Body of pancreas (tissue), 4 donors: ENCODE data around the gene MYH15. TPM values are rescaled to one million over a fixed set of nuclear protein-coding genes. Genes with fewer than 3 reads are reported as not detected.
A peak's percentile ranks its signal among the peaks of the same experiment; 100 is the strongest.

Experiments
- ATAC-seq: fragments of 150-250 bp; one replicate; pipeline ENCODE4 v1.9.1; 2016
- DNase-seq, 4 donors: peaks; one replicate each; pipeline ENCODE4 v3.0.0-alpha.2; 2019
- H3K27ac ChIP-seq, 4 donors: fragments of 200-600 bp; sonication (generic); 1 replicate in 3 of 4; 2 replicates in 1 of 4; pipeline versions ENCODE4 v1.5.1 to v1.6.1; 2016 to 2019; ENCODE audit warnings: mild to moderate bottlenecking in 1 of 4, mixed read lengths in 1 of 4, moderate library complexity in 1 of 4
- H3K27me3 ChIP-seq, 2 donors: fragments of 200-600 bp; sonication (generic); one replicate each; pipeline ENCODE4 v1.6.0; 2016; ENCODE audit warnings: mild to moderate bottlenecking in 1 of 2
- H3K36me3 ChIP-seq, 2 donors: fragments of 200-600 bp; sonication (generic); replicated peaks in 1 of 2; 2 replicates each; pipeline ENCODE4 v1.5.1; 2016; ENCODE audit warnings: low read depth in 2 of 2; ENCODE audit not compliant: insufficient read depth in 1 of 2
- H3K4me1 ChIP-seq: fragments of 200-600 bp; sonication (generic); one replicate; pipeline ENCODE4 v1.6.0; 2016
- H3K4me3 ChIP-seq, 2 donors: fragments of 200-600 bp; sonication (generic); 1 replicate in 1 of 2; 2 replicates in 1 of 2; pipeline ENCODE4 v1.5.1; 2016 to 2019
- H3K9me3 ChIP-seq, 3 donors: fragments of 200-600 bp; sonication (generic); 1 replicate in 2 of 3; 2 replicates in 1 of 3; pipeline ENCODE4 v1.5.1; 2016
- POLR2A ChIP-seq, 3 donors: fragments of 450-650 bp; IDR thresholded peaks; one replicate each; pipeline ENCODE4 v1.6.1; 2016; ENCODE audit warnings: antibody characterized with exemption in 3 of 3, mild to moderate bottlenecking in 2 of 3
- WGBS, 2 donors: methylation state at CpG; one replicate each; pipeline ENCODE4 v1.1.5; 2017; 5-methylcytosine and 5-hydroxymethylcytosine counted together
- intact Hi-C: fragments of 100-400 bp; cut with DNase I; formaldehyde crosslinking; loops from one replicate; pipeline ENCODE4 v1.15.1; 2023
- total RNA-seq, 2 donors: library from RNA; depleted of rRNA; stranded (reverse); fragments of >200 nt; gene quantifications; one replicate each; pipeline ENCODE4 v1.1.0, GENCODE V29; 2016
- TF ChIP-seq, protein P1 (sequence below), 7 experiments: fragments of 450-650 bp in 4 of 7; fragments of 200-600 bp in 3 of 7; sonication (generic) in 3 of 7; IDR thresholded peaks; one replicate each; pipeline ENCODE4 v1.5.1; 2016 to 2019; ENCODE audit warnings: antibody characterized with exemption in 7 of 7

MYH15 gene
- total RNA-seq, 2 donors from 2014 or later, result not detected

DNA sequence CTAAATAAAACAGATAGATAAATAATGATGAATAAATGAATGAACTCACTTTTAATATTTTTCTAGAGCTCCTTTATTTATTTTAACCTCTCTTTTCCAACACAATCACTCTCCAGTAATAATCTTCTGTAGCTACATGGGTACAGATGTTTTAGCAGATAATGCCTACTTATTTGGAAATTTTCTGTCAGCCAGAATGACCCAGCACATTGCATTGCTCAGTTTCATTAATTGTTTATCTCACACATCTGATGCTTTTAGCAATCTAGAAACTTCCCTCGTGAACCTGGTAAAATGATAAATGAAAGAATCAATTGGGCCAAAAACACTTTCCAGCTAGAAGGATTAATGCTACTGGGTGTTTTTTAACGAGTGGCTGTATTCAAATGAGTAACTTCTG, 14.9 kb upstream of the MYH15 start:
- H3K36me3 ChIP-seq, result no peaks in the 10 kb centered on the region
- no peak overlapping the region for H3K4me3 ChIP-seq
- TF ChIP-seq, protein P1, sequence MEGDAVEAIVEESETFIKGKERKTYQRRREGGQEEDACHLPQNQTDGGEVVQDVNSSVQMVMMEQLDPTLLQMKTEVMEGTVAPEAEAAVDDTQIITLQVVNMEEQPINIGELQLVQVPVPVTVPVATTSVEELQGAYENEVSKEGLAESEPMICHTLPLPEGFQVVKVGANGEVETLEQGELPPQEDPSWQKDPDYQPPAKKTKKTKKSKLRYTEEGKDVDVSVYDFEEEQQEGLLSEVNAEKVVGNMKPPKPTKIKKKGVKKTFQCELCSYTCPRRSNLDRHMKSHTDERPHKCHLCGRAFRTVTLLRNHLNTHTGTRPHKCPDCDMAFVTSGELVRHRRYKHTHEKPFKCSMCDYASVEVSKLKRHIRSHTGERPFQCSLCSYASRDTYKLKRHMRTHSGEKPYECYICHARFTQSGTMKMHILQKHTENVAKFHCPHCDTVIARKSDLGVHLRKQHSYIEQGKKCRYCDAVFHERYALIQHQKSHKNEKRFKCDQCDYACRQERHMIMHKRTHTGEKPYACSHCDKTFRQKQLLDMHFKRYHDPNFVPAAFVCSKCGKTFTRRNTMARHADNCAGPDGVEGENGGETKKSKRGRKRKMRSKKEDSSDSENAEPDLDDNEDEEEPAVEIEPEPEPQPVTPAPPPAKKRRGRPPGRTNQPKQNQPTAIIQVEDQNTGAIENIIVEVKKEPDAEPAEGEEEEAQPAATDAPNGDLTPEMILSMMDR (IDR thresholded peaks at IDR 0.05), result no peak
- TF ChIP-seq POLR2A (IDR thresholded peaks at IDR 0.05), result no peak
- ATAC-seq (no peak), DNase-seq (no peak)
- no peaks in the 10 kb centered on the region for H3K9me3 ChIP-seq
- 37 to 48% methylated on average over 2 of the region's 2 CpGs for WGBS, 2 donors
- intact Hi-C loops, result no loop called here
- no peak overlapping the region for H3K27ac ChIP-seq
- no peaks in the 10 kb centered on the region for H3K27me3 ChIP-seq
- no peaks in the 10 kb centered on the region for H3K4me1 ChIP-seq

- 38 to 54% methylated on average over 2 of the region's 2 CpGs for WGBS, 2 donors
- DNase-seq (no peak), ATAC-seq (no peak)
- no peaks in the 10 kb centered on the region for H3K27me3 ChIP-seq
- H3K4me3 ChIP-seq, result no peak overlapping the region
- H3K36me3 ChIP-seq, result no peaks in the 10 kb centered on the region
- H3K9me3 ChIP-seq, result no peaks in the 10 kb centered on the region
- no peak overlapping the region for H3K27ac ChIP-seq
- TF ChIP-seq, protein P1 (IDR thresholded peaks at IDR 0.05), result no peak
- no peak for TF ChIP-seq POLR2A (IDR thresholded peaks at IDR 0.05)
- intact Hi-C loops, result no loop called here
- H3K4me1 ChIP-seq, result no peaks in the 10 kb centered on the region
Observed at GRCh38 chr3:108524537-108524936, 14.1 kb upstream of the MYH15 start.

GRCh38 chr3:108518895-108519294, 8.5 kb upstream of the MYH15 start:
- no peak overlapping the region for H3K27ac ChIP-seq
- H3K4me1 ChIP-seq, result no peaks in the 10 kb centered on the region
- WGBS, 2 donors, result 40 to 45% methylated on average over 1 of the region's 1 CpG
- no peak overlapping the region for H3K4me3 ChIP-seq
- intact Hi-C loops, result no loop called here
- no peaks in the 10 kb centered on the region for H3K27me3 ChIP-seq
- DNase-seq (peak in 1 of 4 donors; percentile 9), ATAC-seq (no peak)
- H3K9me3 ChIP-seq, result no peaks in the 10 kb centered on the region
- H3K36me3 ChIP-seq, result no peaks in the 10 kb centered on the region
- TF ChIP-seq, protein P1 (IDR thresholded peaks at IDR 0.05), result no peak
- TF ChIP-seq POLR2A (IDR thresholded peaks at IDR 0.05), result no peak

DNA sequence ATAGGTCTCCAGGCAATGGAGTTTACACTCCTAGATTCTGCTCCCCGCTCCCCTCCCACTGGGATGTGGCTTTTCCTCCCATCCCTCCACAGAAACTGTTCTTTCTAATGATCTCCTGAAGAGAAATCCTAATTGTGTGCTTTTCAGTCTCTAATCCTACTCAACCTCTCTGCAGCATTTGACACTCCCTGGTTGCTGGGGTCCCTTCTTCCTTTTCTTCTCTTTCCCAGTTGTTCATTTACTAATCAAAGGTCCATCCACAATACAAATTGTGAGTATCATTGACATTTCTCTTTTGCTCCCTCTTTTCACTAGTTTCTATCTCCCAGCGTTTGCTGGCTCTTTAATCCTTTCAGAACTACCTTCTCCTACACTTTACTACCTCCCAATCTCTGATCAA, 6.5 kb upstream of the MYH15 start:
- WGBS, 2 donors, result 70 to 75% methylated on average over 2 of the region's 2 CpGs
- Histone ChIP-seq H3K36me3 (no peaks in the 10 kb centered on the region), H3K27me3 (no peaks in the 10 kb centered on the region), H3K4me1 (no peaks in the 10 kb centered on the region), H3K27ac (no peak overlapping the region), H3K4me3 (no peak overlapping the region), H3K9me3 (no peaks in the 10 kb centered on the region)
- intact Hi-C loops, result no loop called here
- ATAC-seq (no peak), DNase-seq (no peak)
- TF ChIP-seq POLR2A (IDR thresholded peaks at IDR 0.05), result no peak
- TF ChIP-seq, protein P1 (IDR thresholded peaks at IDR 0.05), result no peak

- intact Hi-C loops, result no loop called here
- DNase-seq (no peak), ATAC-seq (no peak)
- Histone ChIP-seq H3K36me3 (no peaks in the 10 kb centered on the region), H3K4me3 (no peak overlapping the region), H3K27ac (no peak overlapping the region), H3K27me3 (no peaks in the 10 kb centered on the region), H3K4me1 (no peaks in the 10 kb centered on the region), H3K9me3 (no peaks in the 10 kb centered on the region)
- 50 to 56% methylated on average over 3 of the region's 3 CpGs for WGBS, 2 donors
- TF ChIP-seq POLR2A (IDR thresholded peaks at IDR 0.05), result no peak
- TF ChIP-seq, protein P1 (IDR thresholded peaks at IDR 0.05), result no peak
Observed at GRCh38 chr3:108513961-108514360, 3.6 kb upstream of the MYH15 start.
